GM23338 (cell line): ENCODE measurements around the gene COMMD3. TPM values are rescaled to one million over a fixed set of nuclear protein-coding genes. Genes with fewer than 3 reads are reported as not detected.

Experiments
- ATAC-seq: fragments of 200-7000 bp; cut with Tn5 transposase; 3 replicates; pipeline ENCODE4 v1.9.1; 2020
- DNase-seq: peaks from one replicate; pipeline ENCODE4 v3.0.0-alpha.2; 2015; ENCODE audit warnings: low spot score
- H2AFZ ChIP-seq: fragments of 200-600 bp; sonication (generic); 2 replicates; pipeline ENCODE4 v1.8.0; 2016; ENCODE audit warnings: antibody characterized with exemption, mild to moderate bottlenecking, moderate library complexity
- H3F3A ChIP-seq: fragments of 200-600 bp; sonication (generic); replicated peaks from 2 replicates; pipeline ENCODE4 v1.8.0; 2017; ENCODE audit warnings: antibody characterized with exemption, mixed run types, low read depth
- H3K27ac ChIP-seq: fragments of 200-600 bp; sonication (generic); 2 replicates; pipeline ENCODE4 v1.6.1; 2016; ENCODE audit warnings: low read depth
- H3K27me3 ChIP-seq: fragments of 200-600 bp; sonication (generic); 2 replicates; pipeline ENCODE4 v1.8.0; 2016; ENCODE audit warnings: mild to moderate bottlenecking, mixed run types, moderate library complexity; ENCODE audit not compliant: insufficient read depth
- H3K36me3 ChIP-seq: fragments of 200-600 bp; sonication (generic); 2 replicates; pipeline ENCODE4 v1.8.0; 2016; ENCODE audit warnings: mild to moderate bottlenecking; ENCODE audit not compliant: insufficient read depth
- H3K4me1 ChIP-seq: fragments of 200-600 bp; sonication (generic); 2 replicates; pipeline ENCODE4 v1.8.0; 2016; ENCODE audit warnings: mild to moderate bottlenecking, moderate library complexity; ENCODE audit not compliant: insufficient read depth
- H3K4me2 ChIP-seq: fragments of 200-600 bp; sonication (generic); 2 replicates; pipeline ENCODE4 v1.7.1; 2017; ENCODE audit warnings: mixed run types
- H3K4me3 ChIP-seq: fragments of 200-600 bp; sonication (generic); 2 replicates; pipeline ENCODE4 v1.6.1; 2016; ENCODE audit warnings: mixed run types
- H3K79me2 ChIP-seq: fragments of 200-600 bp; sonication (generic); replicated peaks from 2 replicates; pipeline ENCODE4 v1.8.0; 2017; ENCODE audit warnings: mild to moderate bottlenecking; ENCODE audit not compliant: insufficient read depth
- H3K9me2 ChIP-seq: fragments of 200-600 bp; sonication (generic); 2 replicates; pipeline ENCODE4 v1.8.0; 2017; ENCODE audit not compliant: insufficient read depth
- H4K20me1 ChIP-seq: fragments of 200-600 bp; sonication (generic); replicated peaks from 2 replicates; pipeline ENCODE4 v1.8.0; 2017; ENCODE audit warnings: mild to moderate bottlenecking; ENCODE audit not compliant: insufficient read depth
- H3K27ac Mint-ChIP-seq: 2 replicates; pipeline ENCODE4 v1.8.0; 2020; ENCODE audit warnings: inconsistent platforms, mild to moderate bottlenecking, moderate library complexity, mixed read lengths
- H3K27me3 Mint-ChIP-seq: 3 replicates; pipeline ENCODE4 v1.8.0; 2022; ENCODE audit warnings: low read depth, mild to moderate bottlenecking, moderate library complexity, mixed read lengths, inconsistent platforms; ENCODE audit not compliant: insufficient read depth, poor library complexity
- H3K36me3 Mint-ChIP-seq: 3 replicates; pipeline ENCODE4 v1.8.0; 2021; ENCODE audit warnings: low read depth, mild to moderate bottlenecking, inconsistent platforms, moderate library complexity, mixed read lengths
- H3K4me1 Mint-ChIP-seq: 3 replicates; pipeline ENCODE4 v1.8.0; 2020; ENCODE audit warnings: mild to moderate bottlenecking, inconsistent platforms, mixed read lengths
- H3K4me3 Mint-ChIP-seq: 3 replicates; pipeline ENCODE4 v1.8.0; 2021; ENCODE audit warnings: moderate library complexity, mild to moderate bottlenecking, inconsistent platforms, mixed read lengths
- H3K9me3 Mint-ChIP-seq: 3 replicates; pipeline ENCODE4 v1.8.0; 2020; ENCODE audit warnings: moderate library complexity, mild to moderate bottlenecking, inconsistent platforms, mixed read lengths
- CREB1 ChIP-seq: fragments of 250-450 bp; sonication (Bioruptor Pico); IDR thresholded peaks from 2 replicates; pipeline ENCODE4 v1.5.0; 2020; ENCODE audit warnings: low read depth, mild to moderate bottlenecking, moderate library complexity
- EZH2 ChIP-seq: fragments of 200-600 bp; sonication (generic); IDR thresholded peaks from one replicate; pipeline ENCODE4 v1.8.0; 2017; ENCODE audit warnings: antibody characterized with exemption, mild to moderate bottlenecking, low read depth; ENCODE audit not compliant: unreplicated experiment
- EZH2phosphoT487 ChIP-seq: fragments of 200-600 bp; sonication (generic); IDR thresholded peaks from one replicate; pipeline ENCODE4 v1.8.1; 2018; ENCODE audit warnings: antibody characterized with exemption; ENCODE audit not compliant: unreplicated experiment
- JUNB ChIP-seq: IDR thresholded peaks from one replicate; pipeline ENCODE4 v1.6.1; 2016; ENCODE audit warnings: antibody characterized with exemption; ENCODE audit not compliant: unreplicated experiment
- NANOG ChIP-seq: IDR thresholded peaks from 2 replicates; pipeline ENCODE4 v1.6.1; 2016; ENCODE audit warnings: antibody characterized with exemption, borderline replicate concordance
- STAT1 ChIP-seq: IDR thresholded peaks from one replicate; pipeline ENCODE4 v1.6.1; 2016; ENCODE audit warnings: antibody characterized with exemption; ENCODE audit not compliant: unreplicated experiment
- ZNF114 ChIP-seq: fragments of 250-450 bp; sonication (Bioruptor Pico); IDR thresholded peaks from 2 replicates; pipeline ENCODE4 v1.5.0; 2020; ENCODE audit warnings: mild to moderate bottlenecking, moderate library complexity
- polyA plus RNA-seq: library from polyadenylated mRNA; unstranded; fragments of >200 nt; fragmentation: Nextera tagmentation; extraction: Ambion mirVana; gene quantifications from 2 replicates; pipeline ENCODE4 v1.2.1, GENCODE V29; 2016
- total RNA-seq: library from RNA; depleted of rRNA; stranded (reverse); fragments of >200 nt; shearing (Covaris generic); gene quantifications from 2 replicates; pipeline ENCODE4 v1.2.3, GENCODE V29; 2014
- TF ChIP-seq, protein P1 (sequence below): IDR thresholded peaks from one replicate; pipeline ENCODE4 v1.6.1; 2018; ENCODE audit warnings: antibody characterized with exemption; ENCODE audit not compliant: unreplicated experiment

COMMD3 gene
- total and polyA plus RNA-seq, 2 experiments from 2014 or later, result 1.1 to 5.2 TPM

DNA sequence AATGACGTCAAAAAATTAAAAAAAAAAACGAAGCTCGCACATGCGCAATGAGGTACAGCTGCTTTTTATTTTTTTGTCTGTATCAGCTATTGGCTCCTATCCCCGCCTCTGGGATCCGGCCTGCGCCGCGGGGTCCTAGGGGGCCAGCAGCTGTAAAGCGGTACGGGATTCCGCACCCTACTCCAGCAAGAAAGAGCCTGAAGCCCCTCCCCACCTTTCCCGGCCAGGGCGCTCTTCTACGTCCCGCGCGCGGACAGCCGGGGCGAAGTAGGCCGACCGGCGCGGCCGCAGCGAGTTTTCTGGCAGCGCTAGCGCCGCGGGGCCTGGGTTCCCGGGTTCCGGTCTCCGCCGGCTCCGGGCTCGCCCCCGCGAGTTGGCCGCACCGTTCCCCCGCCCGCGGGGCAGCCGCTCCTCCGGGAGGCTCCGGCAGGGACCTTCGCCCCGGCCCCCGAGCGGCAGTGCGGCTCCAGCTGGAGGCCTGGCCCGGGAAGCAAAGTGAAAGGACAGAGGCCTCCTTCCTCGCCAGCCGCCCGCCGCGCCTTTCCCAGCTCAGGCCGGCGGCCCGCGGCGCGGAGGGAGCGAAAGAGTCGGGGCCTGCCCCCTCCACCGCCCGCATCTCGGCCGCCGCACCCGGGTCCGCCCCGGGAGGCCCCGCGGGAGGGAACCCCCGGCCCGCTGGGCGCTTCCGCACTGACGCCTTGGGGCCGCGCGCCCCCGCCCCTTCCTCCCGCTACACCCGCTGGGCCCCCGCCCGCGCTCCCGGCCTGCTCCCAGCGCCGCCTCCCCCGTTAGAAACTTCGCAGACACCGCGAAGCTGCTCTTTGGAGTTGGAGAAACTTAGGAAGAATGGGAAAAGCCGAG lies 24.4 kb downstream of the COMMD3 start (continued):
- TF ChIP-seq, protein P1, sequence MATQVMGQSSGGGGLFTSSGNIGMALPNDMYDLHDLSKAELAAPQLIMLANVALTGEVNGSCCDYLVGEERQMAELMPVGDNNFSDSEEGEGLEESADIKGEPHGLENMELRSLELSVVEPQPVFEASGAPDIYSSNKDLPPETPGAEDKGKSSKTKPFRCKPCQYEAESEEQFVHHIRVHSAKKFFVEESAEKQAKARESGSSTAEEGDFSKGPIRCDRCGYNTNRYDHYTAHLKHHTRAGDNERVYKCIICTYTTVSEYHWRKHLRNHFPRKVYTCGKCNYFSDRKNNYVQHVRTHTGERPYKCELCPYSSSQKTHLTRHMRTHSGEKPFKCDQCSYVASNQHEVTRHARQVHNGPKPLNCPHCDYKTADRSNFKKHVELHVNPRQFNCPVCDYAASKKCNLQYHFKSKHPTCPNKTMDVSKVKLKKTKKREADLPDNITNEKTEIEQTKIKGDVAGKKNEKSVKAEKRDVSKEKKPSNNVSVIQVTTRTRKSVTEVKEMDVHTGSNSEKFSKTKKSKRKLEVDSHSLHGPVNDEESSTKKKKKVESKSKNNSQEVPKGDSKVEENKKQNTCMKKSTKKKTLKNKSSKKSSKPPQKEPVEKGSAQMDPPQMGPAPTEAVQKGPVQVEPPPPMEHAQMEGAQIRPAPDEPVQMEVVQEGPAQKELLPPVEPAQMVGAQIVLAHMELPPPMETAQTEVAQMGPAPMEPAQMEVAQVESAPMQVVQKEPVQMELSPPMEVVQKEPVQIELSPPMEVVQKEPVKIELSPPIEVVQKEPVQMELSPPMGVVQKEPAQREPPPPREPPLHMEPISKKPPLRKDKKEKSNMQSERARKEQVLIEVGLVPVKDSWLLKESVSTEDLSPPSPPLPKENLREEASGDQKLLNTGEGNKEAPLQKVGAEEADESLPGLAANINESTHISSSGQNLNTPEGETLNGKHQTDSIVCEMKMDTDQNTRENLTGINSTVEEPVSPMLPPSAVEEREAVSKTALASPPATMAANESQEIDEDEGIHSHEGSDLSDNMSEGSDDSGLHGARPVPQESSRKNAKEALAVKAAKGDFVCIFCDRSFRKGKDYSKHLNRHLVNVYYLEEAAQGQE, result no peak
- TF ChIP-seq STAT1 (no peak), CREB1 (no peak)

DNA sequence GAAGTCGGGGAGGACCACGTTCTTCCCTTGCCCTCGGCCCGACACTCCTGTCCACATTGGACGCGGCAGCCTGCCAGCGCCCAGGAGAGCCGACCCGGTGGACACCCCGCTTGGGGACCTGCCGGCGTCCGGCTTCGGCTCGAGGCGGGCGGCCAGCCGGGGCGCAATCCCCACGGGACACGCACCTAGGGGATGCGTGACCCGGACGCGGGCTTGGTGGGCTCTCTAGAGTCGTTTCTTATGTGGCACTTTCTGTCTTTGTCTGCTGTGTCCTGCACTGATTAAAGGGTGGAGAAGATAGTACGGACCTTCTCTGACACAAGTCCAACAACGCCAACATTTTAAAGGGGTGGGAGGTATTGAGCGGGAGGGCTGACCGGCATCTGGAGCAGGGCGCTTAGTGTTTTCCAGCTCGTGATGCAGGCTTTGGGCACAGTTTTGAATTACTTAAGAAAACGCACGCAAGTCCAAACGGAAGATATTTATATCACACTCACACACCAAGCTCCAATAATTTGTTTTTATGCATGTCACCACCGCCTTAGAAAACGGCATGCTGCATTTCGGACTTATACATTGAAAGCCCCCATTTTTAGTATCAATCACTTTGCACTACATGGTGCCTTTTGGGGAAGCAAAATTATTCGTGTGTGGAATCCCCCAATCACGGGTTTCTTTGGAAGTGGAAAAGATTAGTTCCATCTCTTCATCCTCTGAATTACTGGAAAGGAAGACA lies 25.2 kb downstream of the COMMD3 start:
- no peaks in the 10 kb centered on the region for H3K36me3 Mint-ChIP-seq
- peak overlapping the region; percentile 62 for H3K4me3 Mint-ChIP-seq
- Histone ChIP-seq H3K4me3 (peak overlapping the region; percentile 60), H3K27ac (no peak overlapping the region), H2AFZ (no peak overlapping the region), H3K4me2 (peak overlapping the region; percentile 77), H3K79me2 (no peaks in the 10 kb centered on the region), H3K9me2 (no peaks in the 10 kb centered on the region), H3K4me1 (peaks cover 39% of the 10 kb centered on the region), H4K20me1 (peaks cover 25% of the 10 kb centered on the region), H3K36me3 (no peaks in the 10 kb centered on the region), H3K27me3 (peaks cover 100% of the 10 kb centered on the region), H3F3A (peaks cover 34% of the 10 kb centered on the region)
- TF ChIP-seq EZH2phosphoT487 (peak; percentile 96), ZNF114 (no peak), JUNB (no peak), NANOG (no peak), EZH2 (peak; percentile 95)
- H3K9me3 Mint-ChIP-seq, result no peaks in the 10 kb centered on the region; the same call in 2 of the 3 replicates
- H3K27me3 Mint-ChIP-seq, result peaks cover 94% of the 10 kb centered on the region
- peak; percentile 2; the same call in 1 of the 3 replicates for ATAC-seq
- no peak for DNase-seq
- no peak overlapping the region for H3K27ac Mint-ChIP-seq
- peaks cover 18% of the 10 kb centered on the region for H3K4me1 Mint-ChIP-seq

DNA sequence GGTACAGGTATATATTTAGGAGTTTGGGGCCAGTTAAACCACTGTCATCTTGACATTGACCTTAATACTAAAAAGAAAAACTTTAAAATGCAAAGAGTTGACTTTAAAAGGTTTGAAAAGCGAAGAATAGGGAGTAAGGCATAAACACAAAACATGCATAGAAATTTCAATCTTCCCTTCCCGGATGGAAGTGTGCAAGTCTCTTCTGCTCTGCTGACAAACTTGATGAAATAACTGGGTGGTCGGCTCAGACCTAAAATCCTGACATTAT lies 25.7 kb downstream of the COMMD3 start:
- Histone ChIP-seq H3K27me3 (peaks cover 100% of the 10 kb centered on the region), H3K36me3 (no peaks in the 10 kb centered on the region), H2AFZ (no peak overlapping the region), H4K20me1 (peaks cover 25% of the 10 kb centered on the region), H3K4me1 (peaks cover 39% of the 10 kb centered on the region), H3K9me2 (no peaks in the 10 kb centered on the region), H3K27ac (no peak overlapping the region), H3K4me2 (no peak overlapping the region), H3K79me2 (no peaks in the 10 kb centered on the region), H3K4me3 (no peak overlapping the region), H3F3A (peaks cover 33% of the 10 kb centered on the region)
- ATAC-seq (no peak), DNase-seq (no peak)
- Mint-ChIP-seq H3K9me3 (no peaks in the 10 kb centered on the region; the same call in 2 of the 3 replicates), H3K4me3 (peak overlapping the region; percentile 50; the same call in 1 of the 3 replicates), H3K36me3 (no peaks in the 10 kb centered on the region), H3K4me1 (peaks cover 17% of the 10 kb centered on the region), H3K27ac (no peak overlapping the region), H3K27me3 (peaks cover 94% of the 10 kb centered on the region)
- TF ChIP-seq STAT1 (no peak), EZH2 (peak; percentile 78)
